Measurements from ENCODE around the gene CD74. TPM values are rescaled to one million over a fixed set of nuclear protein-coding genes. Genes with fewer than 3 reads are reported as not detected.
"Not testable (repeated sequence)": the region's sequence is repeated elsewhere in the genome, so short reads cannot be mapped to it uniquely, and the experiment has no call there.

CD74 gene
- total RNA-seq, 2 donors from 2014 or later: 200 to 485 TPM

DNA sequence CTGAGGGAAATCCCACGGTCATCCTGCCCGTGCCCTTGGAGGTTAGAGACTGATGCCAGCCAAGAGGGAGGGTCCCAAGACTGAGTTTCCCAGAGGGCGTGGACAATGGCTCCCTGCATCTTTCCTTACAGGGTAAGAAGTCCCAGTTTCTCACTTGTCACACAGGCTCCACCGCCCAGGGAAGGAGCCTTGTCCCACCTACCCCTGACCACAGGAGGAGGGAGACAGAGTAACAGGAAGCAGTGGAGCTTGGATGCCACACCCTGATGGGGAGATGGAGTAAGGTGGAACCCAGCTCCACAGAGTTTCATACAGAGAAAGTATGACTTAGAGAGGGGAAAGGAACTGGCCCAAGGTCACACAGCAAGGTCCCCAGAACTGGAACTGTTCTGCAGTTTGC lies 9.4 kb upstream of the CD74 start:
- TF ChIP-seq CTCF (IDR thresholded peaks at IDR 0.05): no peak
- intact Hi-C loops (cut with DNase I): no loop called here
- Histone ChIP-seq H3K4me3 (no peak overlapping the region), H3K36me3 (no peaks in the 10 kb centered on the region), H3K4me1 (no peaks in the 10 kb centered on the region), H3K9ac (ENCODE audit: low read depth in 2 of 2, low read length in 2 of 2) (no peak overlapping the region), H3K9me3 (no peaks in the 10 kb centered on the region), H3K27ac (no peak overlapping the region), H3K27me3 (no peaks in the 10 kb centered on the region)
- DNase-seq: no peak

- Histone ChIP-seq H3K9ac (ENCODE audit: low read depth in 2 of 2, low read length in 2 of 2) (no peak overlapping the region), H3K27me3 (no peaks in the 10 kb centered on the region), H3K4me3 (no peak overlapping the region), H3K9me3 (no peaks in the 10 kb centered on the region), H3K4me1 (no peaks in the 10 kb centered on the region), H3K27ac (no peak overlapping the region), H3K36me3 (no peaks in the 10 kb centered on the region)
- no peak for TF ChIP-seq CTCF (IDR thresholded peaks at IDR 0.05)
- intact Hi-C loops (cut with DNase I): no loop called here
- no peak for DNase-seq
Measured at GRCh38 chr5:150419630-150420270, 7.0 kb upstream of the CD74 start.

- H3K36me3 ChIP-seq; intact Hi-C loops (cut with DNase I); H3K27me3 ChIP-seq; H3K4me3 ChIP-seq; H3K9me3 ChIP-seq; H3K4me1 ChIP-seq; DNase-seq; H3K9ac ChIP-seq (ENCODE audit: low read depth in 2 of 2, low read length in 2 of 2): not testable (repeated sequence)
- H3K27ac ChIP-seq: peak overlapping the region; percentile 79
Measured at GRCh38 chr5:150413902-150414790, 1.4 kb upstream of the CD74 start.

DNA sequence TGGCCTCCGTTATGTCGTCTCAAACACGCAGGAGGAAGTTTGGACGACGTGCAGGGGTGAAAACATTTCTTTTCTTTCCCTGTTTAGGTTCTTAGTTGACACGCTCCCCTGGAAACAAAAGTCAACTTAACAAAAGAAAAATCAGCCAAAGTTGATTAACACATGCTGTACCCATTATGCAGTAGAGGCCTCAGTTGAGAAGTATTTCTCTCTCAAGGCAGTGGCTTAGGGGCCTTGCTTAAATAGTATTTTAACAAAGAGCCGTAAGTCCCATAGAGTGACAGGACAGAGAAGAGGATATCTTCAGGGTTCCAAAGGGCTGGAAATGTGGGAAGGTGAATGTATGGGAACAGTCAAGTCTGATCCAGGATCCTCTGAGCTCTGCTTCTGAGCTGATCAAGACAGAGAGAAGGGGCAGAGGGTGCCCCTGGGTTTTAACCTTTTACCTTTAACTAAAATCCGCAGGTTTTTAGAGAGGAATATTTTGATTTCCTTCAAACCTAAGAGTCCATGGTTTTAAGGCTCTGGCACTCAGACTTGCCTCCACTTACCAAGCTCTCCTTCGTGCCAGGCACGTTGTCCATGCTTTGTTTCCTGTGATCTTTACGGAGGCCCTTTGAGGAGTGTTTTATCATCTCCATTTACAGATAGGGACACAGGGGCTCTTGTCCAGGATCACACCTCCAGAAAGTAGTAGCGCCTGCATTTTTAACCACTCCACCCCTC lies 629 bp upstream of the CD74 start:
- intact Hi-C loops (cut with DNase I): no loop called here
- Histone ChIP-seq H3K36me3 (no peaks in the 10 kb centered on the region), H3K9ac (ENCODE audit: low read depth in 2 of 2, low read length in 2 of 2) (peak overlapping the region; percentile 78 to 80), H3K27me3 (no peaks in the 10 kb centered on the region), H3K4me3 (peak overlapping the region; percentile 46), H3K4me1 (no peaks in the 10 kb centered on the region), H3K27ac (peak overlapping the region; percentile 79), H3K9me3 (no peaks in the 10 kb centered on the region)
- no peak for TF ChIP-seq CTCF (IDR thresholded peaks at IDR 0.05)
- DNase-seq: no peak

GRCh38 chr5:150411245-150411979 lies 1.3 kb downstream of the CD74 start:
- peak overlapping the region; percentile 79 for H3K27ac ChIP-seq
- intact Hi-C loops (cut with DNase I): no loop called here
- H3K4me1 ChIP-seq: no peaks in the 10 kb centered on the region
- H3K36me3 ChIP-seq: no peaks in the 10 kb centered on the region
- DNase-seq: peak; percentile 38
- no peaks in the 10 kb centered on the region for H3K9me3 ChIP-seq
- H3K9ac ChIP-seq (ENCODE audit: low read depth in 2 of 2, low read length in 2 of 2): peak overlapping the region; percentile 60 to 78
- H3K27me3 ChIP-seq: no peaks in the 10 kb centered on the region
- TF ChIP-seq CTCF (IDR thresholded peaks at IDR 0.05): no peak
- peak overlapping the region; percentile 46 for H3K4me3 ChIP-seq

All from colonic mucosa (tissue), 4 donors.